IMR-90 (cell line): ENCODE results near the gene AS3MT. TPM values are rescaled to one million over a fixed set of nuclear protein-coding genes. Genes with fewer than 3 reads are reported as not detected.

ENCODE experiments used
- ATAC-seq: fragments of 200-7000 bp; cut with Tn5 transposase; 2 replicates; pipeline ENCODE4 v1.9.1; 2020; ENCODE audit warnings: low read depth, mild to moderate bottlenecking, moderate library complexity
- BruUV-seq: library from RNA; stranded (reverse); fragments of 400-500 nt; replicated peaks from 2 replicates; lab custom pipeline; 2021; lab: Mats Ljungman, UMichigan
- CTCF ChIA-PET: fragments of 300-600 bp; formaldehyde crosslinking; extraction: SDS; loops from one replicate; lab custom pipeline; 2021; ENCODE audit warnings: antibody characterized with exemption; lab: Yijun Ruan, JAX
- POLR2A ChIA-PET: fragments of 300-600 bp; sonication (Branson Sonifier 250); formaldehyde crosslinking; loops from one replicate; lab custom pipeline; 2022; ENCODE audit warnings: antibody characterized with exemption; ENCODE audit not compliant: unreplicated experiment; lab: Charles Lee
- DNase-seq: peaks from one replicate; pipeline ENCODE4 v3.0.0; 2013
- H2AFZ ChIP-seq: replicated peaks from 2 replicates; pipeline ENCODE3; 2013; ENCODE audit warnings: low read length, mild to moderate bottlenecking; ENCODE audit not compliant: poor library complexity
- H2AK5ac ChIP-seq: 2 replicates; pipeline ENCODE4 v1.6.1; 2013; ENCODE audit warnings: low read depth, low read length, inconsistent platforms
- H2AK9ac ChIP-seq: replicated peaks from 2 replicates; pipeline ENCODE3; 2013; ENCODE audit warnings: mild to moderate bottlenecking, low read depth, low read length, moderate library complexity; ENCODE audit not compliant: poor library complexity
- H2BK120ac ChIP-seq: 2 replicates; pipeline ENCODE4 v1.6.1; 2013; ENCODE audit warnings: low read depth, low read length, inconsistent platforms
- H2BK15ac ChIP-seq: 3 replicates; pipeline ENCODE4 v1.6.1; 2013; ENCODE audit warnings: low read depth, low read length, inconsistent platforms
- H2BK20ac ChIP-seq: 2 replicates; pipeline ENCODE4 v1.6.1; 2013; ENCODE audit warnings: low read depth, mild to moderate bottlenecking, inconsistent platforms, low read length, moderate library complexity
- H2BK5ac ChIP-seq: 2 replicates; pipeline ENCODE4 v1.6.1; 2013; ENCODE audit warnings: mild to moderate bottlenecking, low read depth, low read length, inconsistent platforms; ENCODE audit not compliant: poor library complexity, severe bottlenecking
- H3K14ac ChIP-seq: replicated peaks from 2 replicates; pipeline ENCODE4 v1.6.1; 2013; ENCODE audit warnings: low read depth, low read length, inconsistent platforms
- H3K18ac ChIP-seq: 2 replicates; pipeline ENCODE4 v1.6.1; 2013; ENCODE audit warnings: low read depth, low read length, control low read depth
- H3K23ac ChIP-seq: 2 replicates; pipeline ENCODE4 v1.6.1; 2013; ENCODE audit warnings: low read depth, low read length, inconsistent platforms
- H3K27ac ChIP-seq: 2 replicates; pipeline ENCODE4 v1.5.1; 2013; ENCODE audit warnings: mild to moderate bottlenecking, control low read depth, low read length; ENCODE audit not compliant: insufficient read depth
- H3K27me3 ChIP-seq: 2 replicates; pipeline ENCODE4 v1.6.1; 2013; ENCODE audit warnings: low read length; ENCODE audit not compliant: control insufficient read depth, insufficient read depth
- H3K36me3 ChIP-seq: 2 replicates; pipeline ENCODE4 v1.6.1; 2013; ENCODE audit warnings: low read length, mixed read lengths; ENCODE audit not compliant: control insufficient read depth, insufficient read depth
- H3K4ac ChIP-seq: 2 replicates; pipeline ENCODE4 v1.6.1; 2013; ENCODE audit warnings: low read depth, low read length, inconsistent platforms
- H3K4me1 ChIP-seq: 2 replicates; pipeline ENCODE4 v1.6.1; 2013; ENCODE audit warnings: low read length, mixed read lengths; ENCODE audit not compliant: control insufficient read depth, insufficient read depth
- H3K4me2 ChIP-seq: 2 replicates; pipeline ENCODE4 v1.6.1; 2013; ENCODE audit warnings: low read depth, mild to moderate bottlenecking, control low read depth, low read length, moderate library complexity
- H3K4me3 ChIP-seq: 2 replicates; pipeline ENCODE4 v1.5.1; 2013; ENCODE audit warnings: low read depth, mild to moderate bottlenecking, control low read depth, low read length, moderate library complexity; ENCODE audit not compliant: insufficient read depth
- H3K56ac ChIP-seq: 2 replicates; pipeline ENCODE4 v1.6.1; 2013; ENCODE audit warnings: low read length, inconsistent platforms; ENCODE audit not compliant: insufficient read depth; ENCODE audit errors: extremely low read depth
- H3K79me1 ChIP-seq, 2 experiments: 2 replicates each; pipeline ENCODE4 v1.6.1; 2013; ENCODE audit warnings: low read length in 2 of 2, inconsistent platforms in 1 of 2, low read depth in 1 of 2
- H3K9ac ChIP-seq: 2 replicates; pipeline ENCODE4 v1.6.1; 2013; ENCODE audit warnings: low read depth, low read length, control low read depth
- H3K9me1 ChIP-seq: 2 replicates; pipeline ENCODE4 v1.6.1; 2013; ENCODE audit warnings: low read length, inconsistent platforms; ENCODE audit not compliant: insufficient read depth
- H3K9me3 ChIP-seq: 2 replicates; pipeline ENCODE4 v1.6.1; 2013; ENCODE audit warnings: low read length; ENCODE audit not compliant: control insufficient read depth, insufficient read depth
- H4K20me1 ChIP-seq: 2 replicates; pipeline ENCODE4 v1.6.1; 2013; ENCODE audit warnings: low read length, inconsistent platforms; ENCODE audit not compliant: insufficient read depth
- H4K5ac ChIP-seq: 2 replicates; pipeline ENCODE4 v1.6.1; 2013; ENCODE audit warnings: mild to moderate bottlenecking, low read depth, low read length, control low read depth
- H4K8ac ChIP-seq, 2 experiments: 2 replicates each; pipeline ENCODE4 v1.6.1; 2013; ENCODE audit warnings: low read depth in 2 of 2, low read length in 2 of 2, control low read depth in 1 of 2, inconsistent platforms in 1 of 2
- H4K91ac ChIP-seq: 2 replicates; pipeline ENCODE4 v1.6.1; 2013; ENCODE audit warnings: low read depth, low read length, inconsistent platforms; ENCODE audit not compliant: insufficient read depth
- CEBPB ChIP-seq: IDR thresholded peaks from 2 replicates; pipeline ENCODE4 v1.6.1; 2012; ENCODE audit warnings: low read depth, low read length, improper control_type of control experiment
- NFE2L2 ChIP-seq: fragments of 150-350 bp; IDR thresholded peaks from 2 replicates; pipeline ENCODE4 v1.6.1; 2016; ENCODE audit warnings: low read depth, mild to moderate bottlenecking, low read length
- RAD21 ChIP-seq: IDR thresholded peaks from 2 replicates; pipeline ENCODE4 v1.6.1; 2012; ENCODE audit warnings: low read length, improper control_type of control experiment
- RFX5 ChIP-seq: IDR thresholded peaks from 2 replicates; pipeline ENCODE4 v1.8.0; 2012; ENCODE audit warnings: low read depth, mild to moderate bottlenecking, low read length, moderate library complexity
- USF2 ChIP-seq: fragments of 150-350 bp; IDR thresholded peaks from 2 replicates; pipeline ENCODE4 v1.6.1; 2017; ENCODE audit warnings: mild to moderate bottlenecking, antibody characterized with exemption, low read length, low read depth
- whole genome bisulfite sequencing, 2 experiments: methylation state at CpG; one replicate each; pipeline versions ENCODE4 v1.1.5 to v1.1.7; 2013; ENCODE audit warnings: missing lambda C conversion rate in 2 of 2; ENCODE audit not compliant: insufficient read length in 1 of 2; ENCODE audit errors: extremely low coverage in 2 of 2; 5-methylcytosine and 5-hydroxymethylcytosine counted together
- dilution Hi-C: fragments of 300-500 bp; cut with HindIII; formaldehyde crosslinking; loops from one replicate; pipeline ENCODE4 v1.14.3; 2018; ENCODE audit warnings: low sequenced_read_pairs; ENCODE audit not compliant: unreplicated experiment
- in situ Hi-C: fragments of 300-500 bp; cut with MboI; formaldehyde crosslinking; loops from 3 replicates; pipeline ENCODE4 v1.14.3; 2019; ENCODE audit warnings: low sequenced_read_pairs, inconsistent platforms, mixed read lengths
- intact Hi-C: fragments of 100-400 bp; cut with micrococcal nuclease; formaldehyde crosslinking; loops from 2 replicates; pipeline ENCODE4 v1.10.0; 2022
- polyA plus RNA-seq, 3 experiments: library from polyadenylated mRNA; depleted of rRNA; stranded (reverse); fragments of >200 nt; gene quantifications; 2 replicates each; pipeline ENCODE4 v1.2.3, GENCODE V29; 2012; ENCODE audit warnings: low replicate concordance in 1 of 3
- total RNA-seq: library from RNA; depleted of rRNA; stranded (reverse); fragments of >200 nt; gene quantifications from 2 replicates; pipeline ENCODE4 v1.2.3, GENCODE V29; 2012

Gene AS3MT
- total and polyA plus RNA-seq, 2 of the 4 experiments (the other 2 are of a cell fraction) = 2.7 to 3.6 TPM

DNA sequence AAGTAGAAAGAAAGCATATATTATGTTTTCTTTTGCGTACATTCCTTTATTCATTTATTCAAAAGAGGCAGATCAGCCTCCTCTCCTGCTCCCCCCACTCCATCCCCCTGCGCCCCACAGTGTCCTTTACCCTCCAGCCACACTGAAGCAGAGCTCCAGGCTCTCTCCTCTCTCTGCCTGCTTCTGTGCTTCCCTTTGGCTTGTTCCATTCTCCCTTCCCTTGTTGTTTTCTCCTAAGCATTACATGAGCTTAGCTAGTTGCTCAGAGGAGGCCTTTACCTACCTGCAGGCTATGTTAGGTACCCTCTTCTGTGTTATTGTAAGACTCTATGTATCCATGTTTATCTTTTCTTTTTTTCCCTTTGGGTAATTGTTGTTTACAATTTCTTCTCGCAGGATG lies 76.2 kb downstream of the AS3MT start:
- no peak overlapping the region for H2BK15ac ChIP-seq
- peaks cover 13% of the 10 kb centered on the region; the same call in 1 of the 2 replicates for H3K9me1 ChIP-seq
- BruUV-seq = no TSS peak
- H4K91ac ChIP-seq = no peak overlapping the region
- H3K9ac ChIP-seq = no peak overlapping the region
- no peak overlapping the region for H2BK20ac ChIP-seq
- no peak overlapping the region for H4K5ac ChIP-seq
- H3K14ac ChIP-seq = no peak overlapping the region
- TF ChIP-seq CEBPB = no peak
- no peak for TF ChIP-seq USF2
- no peak for TF ChIP-seq NFE2L2
- no peak for TF ChIP-seq RFX5
- TF ChIP-seq RAD21 = no peak
- no peak overlapping the region for H3K4me2 ChIP-seq
- H2BK120ac ChIP-seq = no peak overlapping the region
- no peak overlapping the region for H2AFZ ChIP-seq
- H2AK5ac ChIP-seq = peak overlapping the region; percentile 44; the same call in 1 of the 2 replicates
- no peak for ATAC-seq
- DNase-seq = no peak
- ChIA-PET CTCF (interaction anchor here (0.6 to 0.9 kb wide), 2 partner anchors 8 to 11 kb away, joined by 3 to 4 read pairs; no protein-coding TSS in a partner anchor), POLR2A (no interaction called here)
- no peak overlapping the region for H2AK9ac ChIP-seq
- no peak overlapping the region for H2BK5ac ChIP-seq
- intact Hi-C loops (no loop called here), in situ Hi-C loops (no loop called here), dilution Hi-C loops (no loop called here)
- no peaks in the 10 kb centered on the region for H3K9me3 ChIP-seq
- H3K56ac ChIP-seq = no peak overlapping the region
- no peak overlapping the region for H3K4ac ChIP-seq
- H3K4me1 ChIP-seq = peaks cover 5% of the 10 kb centered on the region
- H3K18ac ChIP-seq = no peak overlapping the region
- H3K27ac ChIP-seq = no peak overlapping the region
- no peak overlapping the region for H3K4me3 ChIP-seq
- no peak overlapping the region for H4K8ac ChIP-seq
- H4K20me1 ChIP-seq = peaks cover 12% of the 10 kb centered on the region
- H3K27me3 ChIP-seq = no peaks in the 10 kb centered on the region
- H3K23ac ChIP-seq = no peak overlapping the region
- peaks cover 10 to 58% of the 10 kb centered on the region in 2 experiments for H3K79me1 ChIP-seq
- no CpG with 5 or more reads among the region's 3 CpGs for WGBS, 2 experiments
- H3K36me3 ChIP-seq = no peaks in the 10 kb centered on the region
